Nephron (organoid): ENCODE data around the gene DNLZ.

Experiments
- H3K27ac Mint-ChIP-seq, 3 experiments: 2 replicates each; pipeline ENCODE4 v1.8.0; 2020; ENCODE audit warnings: mixed read lengths in 3 of 3, mild to moderate bottlenecking in 2 of 3, moderate library complexity in 1 of 3
- H3K27me3 Mint-ChIP-seq: 2 replicates; pipeline ENCODE4 v1.8.0; 2021; ENCODE audit warnings: low read depth, mild to moderate bottlenecking, moderate library complexity, mixed read lengths
- H3K36me3 Mint-ChIP-seq: 2 replicates; pipeline ENCODE4 v1.8.0; 2020; ENCODE audit warnings: low read depth, mixed read lengths
- H3K4me1 Mint-ChIP-seq: 2 replicates; pipeline ENCODE4 v1.8.0; 2020; ENCODE audit warnings: mixed read lengths
- H3K4me3 Mint-ChIP-seq, 3 experiments: 2 replicates each; pipeline ENCODE4 v1.8.0; 2020; ENCODE audit warnings: mild to moderate bottlenecking in 3 of 3, mixed read lengths in 3 of 3, moderate library complexity in 2 of 3
- H3K9me3 Mint-ChIP-seq: 2 replicates; pipeline ENCODE4 v1.8.0; 2020; ENCODE audit warnings: mixed read lengths
- TF ChIP-seq, protein P1 (sequence below), 3 experiments: fragments of 200-600 bp; sonication (generic); IDR thresholded peaks; one replicate each; pipeline ENCODE4 v1.5.0; 2021; ENCODE audit warnings: antibody characterized with exemption in 3 of 3; ENCODE audit not compliant: unreplicated experiment in 3 of 3

DNLZ gene

DNA sequence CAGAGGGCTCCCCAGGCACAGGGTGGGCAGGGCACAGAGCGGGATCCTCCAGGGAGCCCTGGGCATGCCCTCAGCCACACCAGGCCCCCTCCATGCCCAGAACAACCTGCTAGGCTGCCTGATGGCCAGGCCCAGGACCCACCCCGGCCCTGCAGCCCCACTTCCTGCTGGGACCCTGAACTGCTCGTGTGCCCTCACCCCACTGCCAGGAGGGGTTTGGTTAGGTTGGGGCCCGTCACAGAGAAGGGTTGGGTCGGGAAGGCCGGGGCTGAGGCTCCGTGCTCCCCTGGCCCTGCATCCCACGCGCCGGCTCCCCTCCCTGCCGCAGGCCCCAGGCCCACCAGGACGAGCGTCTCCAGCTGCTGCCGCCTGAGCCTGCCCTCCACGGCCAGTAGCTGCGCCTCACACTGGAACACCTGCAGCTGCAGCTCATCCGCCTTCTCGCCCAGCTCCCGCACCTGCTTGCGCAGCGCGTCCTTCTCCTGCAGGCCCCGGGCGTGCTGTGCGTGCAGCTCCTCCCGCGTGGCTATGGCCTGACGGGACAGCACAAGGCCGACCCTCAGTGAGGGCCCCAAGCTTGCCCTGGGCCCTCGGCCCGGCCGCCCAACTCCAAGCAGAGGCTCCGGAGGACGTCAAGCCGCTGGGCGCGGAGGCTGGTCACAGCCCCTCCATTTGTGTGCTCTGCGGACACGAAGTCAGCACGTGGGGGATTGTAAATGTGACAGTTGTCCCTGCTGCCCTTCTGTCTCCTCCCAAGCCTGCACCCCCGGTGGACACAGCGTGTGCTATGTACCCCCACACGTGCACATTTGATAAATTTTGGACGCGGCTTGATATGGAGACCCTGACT lies 4.0 kb upstream of the DNLZ start:
- no peaks in the 10 kb centered on the region for H3K27me3 Mint-ChIP-seq
- TF ChIP-seq, protein P1, sequence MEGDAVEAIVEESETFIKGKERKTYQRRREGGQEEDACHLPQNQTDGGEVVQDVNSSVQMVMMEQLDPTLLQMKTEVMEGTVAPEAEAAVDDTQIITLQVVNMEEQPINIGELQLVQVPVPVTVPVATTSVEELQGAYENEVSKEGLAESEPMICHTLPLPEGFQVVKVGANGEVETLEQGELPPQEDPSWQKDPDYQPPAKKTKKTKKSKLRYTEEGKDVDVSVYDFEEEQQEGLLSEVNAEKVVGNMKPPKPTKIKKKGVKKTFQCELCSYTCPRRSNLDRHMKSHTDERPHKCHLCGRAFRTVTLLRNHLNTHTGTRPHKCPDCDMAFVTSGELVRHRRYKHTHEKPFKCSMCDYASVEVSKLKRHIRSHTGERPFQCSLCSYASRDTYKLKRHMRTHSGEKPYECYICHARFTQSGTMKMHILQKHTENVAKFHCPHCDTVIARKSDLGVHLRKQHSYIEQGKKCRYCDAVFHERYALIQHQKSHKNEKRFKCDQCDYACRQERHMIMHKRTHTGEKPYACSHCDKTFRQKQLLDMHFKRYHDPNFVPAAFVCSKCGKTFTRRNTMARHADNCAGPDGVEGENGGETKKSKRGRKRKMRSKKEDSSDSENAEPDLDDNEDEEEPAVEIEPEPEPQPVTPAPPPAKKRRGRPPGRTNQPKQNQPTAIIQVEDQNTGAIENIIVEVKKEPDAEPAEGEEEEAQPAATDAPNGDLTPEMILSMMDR (IDR thresholded peaks at IDR 0.05; ENCODE audit: unreplicated experiment in 3 of 3) = no peak
- no peak overlapping the region for H3K27ac Mint-ChIP-seq
- no peaks in the 10 kb centered on the region for H3K36me3 Mint-ChIP-seq
- H3K9me3 Mint-ChIP-seq = no peaks in the 10 kb centered on the region
- H3K4me3 Mint-ChIP-seq = no peak overlapping the region
- H3K4me1 Mint-ChIP-seq = no peaks in the 10 kb centered on the region

DNA sequence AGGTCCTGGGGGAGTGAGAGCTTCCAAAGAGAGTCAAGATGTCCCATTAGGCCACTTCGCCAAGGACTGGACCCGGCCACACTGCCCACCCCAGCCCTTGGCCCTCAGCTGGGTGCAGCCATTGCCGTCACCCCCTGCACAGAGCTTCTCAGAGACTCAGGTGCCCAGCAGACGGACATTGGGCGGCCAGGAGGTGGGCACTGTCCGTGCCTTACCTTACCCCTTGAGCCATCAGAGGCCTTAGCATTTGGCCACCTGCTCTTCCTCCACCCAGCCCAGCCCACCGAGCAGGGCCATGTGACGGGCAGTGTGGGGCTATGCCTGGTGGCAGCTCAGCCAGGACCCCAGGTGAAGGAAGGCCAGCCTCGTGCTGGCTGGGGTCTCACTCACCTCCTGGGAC lies 3.3 kb upstream of the DNLZ start:
- TF ChIP-seq, protein P1 (IDR thresholded peaks at IDR 0.05; ENCODE audit: unreplicated experiment in 3 of 3) = no peak
- H3K36me3 Mint-ChIP-seq = no peaks in the 10 kb centered on the region
- no peaks in the 10 kb centered on the region for H3K27me3 Mint-ChIP-seq
- no peak overlapping the region for H3K27ac Mint-ChIP-seq
- H3K4me3 Mint-ChIP-seq = no peak overlapping the region
- no peaks in the 10 kb centered on the region for H3K9me3 Mint-ChIP-seq
- no peaks in the 10 kb centered on the region for H3K4me1 Mint-ChIP-seq

DNA sequence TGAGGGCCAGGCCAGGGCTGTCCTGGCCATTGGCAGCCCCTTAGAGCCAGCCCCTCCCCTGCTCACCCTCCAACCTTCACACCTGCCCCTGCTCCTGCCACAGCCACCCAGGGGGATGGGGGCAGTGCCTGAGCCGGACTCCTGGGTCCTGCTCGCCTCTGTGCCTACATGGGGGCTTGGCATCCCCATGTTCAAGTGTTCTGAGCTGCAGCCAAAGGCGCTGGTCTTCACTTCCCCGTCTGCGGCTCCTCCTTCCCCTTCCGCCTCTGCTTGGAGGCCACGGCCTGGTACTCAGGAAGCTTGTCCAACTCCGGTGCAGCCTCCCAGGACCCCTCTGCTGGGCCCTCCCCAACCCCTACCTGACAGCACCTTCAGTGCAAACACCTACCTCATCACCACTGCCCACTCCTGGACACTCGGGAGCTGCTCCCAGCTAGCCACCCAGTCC lies 2.3 kb upstream of the DNLZ start:
- TF ChIP-seq, protein P1 (IDR thresholded peaks at IDR 0.05; ENCODE audit: unreplicated experiment in 3 of 3) = no peak
- Mint-ChIP-seq H3K27ac (no peak overlapping the region), H3K4me3 (peak overlapping the region in 1 of 3 experiments; percentile 60), H3K4me1 (no peaks in the 10 kb centered on the region), H3K9me3 (no peaks in the 10 kb centered on the region), H3K36me3 (no peaks in the 10 kb centered on the region), H3K27me3 (no peaks in the 10 kb centered on the region)

DNA sequence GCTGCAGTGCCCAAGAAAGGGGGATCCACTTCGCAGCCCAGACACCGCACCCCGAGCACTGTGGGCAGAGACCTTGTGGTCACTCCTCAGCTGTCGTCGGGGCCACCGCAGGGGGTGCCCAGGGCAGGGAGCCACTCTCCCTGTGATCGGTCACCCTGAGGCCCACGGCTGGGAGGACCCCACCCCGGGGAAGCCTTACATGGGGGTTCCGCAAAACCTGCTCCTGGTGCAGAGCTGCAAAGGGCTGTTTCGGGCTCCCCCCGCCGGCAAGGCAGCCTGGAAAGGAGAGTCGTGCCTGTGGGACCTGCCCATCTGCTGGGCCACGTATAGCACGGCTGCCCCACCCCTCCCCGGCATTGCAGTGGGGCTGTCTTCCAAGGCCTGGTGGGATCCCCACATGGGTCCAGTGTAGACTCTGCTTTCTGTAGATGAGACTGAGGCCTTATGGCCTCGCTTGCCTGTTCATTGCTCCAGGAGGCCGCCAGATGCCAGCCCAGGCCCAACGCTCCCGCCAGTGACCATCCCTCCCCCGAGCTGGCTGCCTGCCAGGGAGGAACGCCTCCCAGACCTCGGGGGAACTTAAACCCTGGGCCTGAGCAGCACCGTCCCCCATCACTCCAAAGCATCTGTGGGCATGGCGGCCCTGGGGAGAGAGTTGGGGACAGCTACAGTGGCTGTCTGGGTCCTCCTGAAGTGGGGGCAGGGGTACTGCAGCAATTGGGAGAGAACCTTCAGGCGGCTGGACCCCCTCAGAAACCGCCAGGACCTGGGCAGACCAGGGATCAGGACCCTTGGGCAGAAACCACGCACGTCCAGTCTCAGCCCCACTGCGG lies 1.6 kb upstream of the DNLZ start:
- TF ChIP-seq, protein P1 (IDR thresholded peaks at IDR 0.05; ENCODE audit: unreplicated experiment in 3 of 3) = no peak
- Mint-ChIP-seq H3K4me1 (no peaks in the 10 kb centered on the region), H3K27me3 (no peaks in the 10 kb centered on the region), H3K9me3 (no peaks in the 10 kb centered on the region), H3K4me3 (peak overlapping the region; percentile 58 to 62 (median 59)), H3K27ac (no peak overlapping the region), H3K36me3 (no peaks in the 10 kb centered on the region)

DNA sequence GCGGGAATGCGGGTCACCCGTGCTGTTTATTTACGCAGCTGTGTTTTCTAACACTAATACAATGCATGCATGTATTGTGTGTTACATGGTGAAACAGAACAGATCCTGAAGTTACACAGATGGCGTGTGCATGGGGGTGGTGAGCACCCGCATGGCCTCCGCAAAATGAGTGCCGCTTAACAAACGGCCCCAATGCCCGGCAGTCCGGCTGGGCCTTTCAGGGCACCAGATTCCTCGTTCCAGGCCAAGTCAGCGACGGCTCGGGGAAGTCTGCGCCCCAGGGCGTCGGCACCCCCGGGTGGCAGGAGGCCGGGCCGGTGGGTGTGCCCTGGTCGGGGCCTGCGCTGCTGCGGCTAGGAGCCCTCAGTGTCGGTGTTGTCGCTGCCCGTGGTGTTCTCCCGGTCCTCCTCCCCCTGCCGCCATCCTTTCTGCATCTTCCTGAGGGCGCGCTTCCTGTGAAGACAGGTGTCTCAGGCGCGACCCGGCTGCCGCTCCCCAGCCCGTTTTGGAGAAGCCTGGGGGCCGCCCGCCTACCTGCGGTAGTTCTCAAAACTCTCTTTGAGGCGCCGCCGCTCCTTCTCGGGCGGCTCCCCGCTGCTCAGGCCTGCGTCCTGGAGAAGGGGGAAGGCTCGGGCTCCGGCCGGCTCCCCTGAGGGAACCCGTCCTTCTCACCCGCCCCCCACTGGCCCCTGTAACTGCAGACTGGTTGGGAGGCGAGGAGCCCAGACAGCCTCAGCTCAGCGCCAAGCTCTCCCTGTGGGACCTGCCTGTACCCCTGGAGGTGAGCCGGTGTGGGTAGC lies 605 bp upstream of the DNLZ start:
- Mint-ChIP-seq H3K4me1 (no peaks in the 10 kb centered on the region), H3K27me3 (no peaks in the 10 kb centered on the region)

More for the DNA sequence above, 605 bp upstream of the DNLZ start:
- H3K4me3 Mint-ChIP-seq = peak overlapping the region; percentile 60 to 67 (median 61)
- TF ChIP-seq, protein P1 (IDR thresholded peaks at IDR 0.05; ENCODE audit: unreplicated experiment in 3 of 3) = peak in 2 of 3 experiments; percentile 28 to 43
- H3K27ac Mint-ChIP-seq = no peak overlapping the region
- no peaks in the 10 kb centered on the region for H3K9me3 Mint-ChIP-seq
- no peaks in the 10 kb centered on the region for H3K36me3 Mint-ChIP-seq
